NCI-H146 (cell line): ENCODE measurements around the gene RASAL3.

Experiments
- DNase-seq: peaks from one replicate; lab custom pipeline; 2025; lab: John Stamatoyannopoulos, UW

RASAL3 gene

GRCh38 chr19:15449620-15450527 is 14.5 kb downstream of the RASAL3 start, which contains the start of gene WIZ:
Gene WIZ, minus strand, starts transcription at chr19:15449956. Its CDS starts 1,649 bp downstream, at chr19:15448307.
- peak; percentile 77 for DNase-seq

GRCh38 chr19:15448778-15449619 is 15.3 kb downstream of the RASAL3 start:
- no peak for DNase-seq

- no peak for DNase-seq
Observed at GRCh38 chr19:15448044-15448777, 16.1 kb downstream of the RASAL3 start.

- DNase-seq: no peak
Observed at GRCh38 chr19:15447057-15447456, 17.3 kb downstream of the RASAL3 start.

GRCh38 chr19:15445807-15446376 is 18.5 kb downstream of the RASAL3 start:
- no peak for DNase-seq

GRCh38 chr19:15445227-15445605 is 19.1 kb downstream of the RASAL3 start:
- no peak for DNase-seq

- DNase-seq: no peak
Observed at GRCh38 chr19:15444505-15445226, 19.7 kb downstream of the RASAL3 start.

- DNase-seq: no peak
Observed at GRCh38 chr19:15443838-15444237, 20.5 kb downstream of the RASAL3 start.

GRCh38 chr19:15443325-15443724 is 21.0 kb downstream of the RASAL3 start:
- no peak for DNase-seq

- DNase-seq: no peak
Observed at GRCh38 chr19:15442142-15442920, 22.0 kb downstream of the RASAL3 start.

GRCh38 chr19:15441317-15441716 is 23.0 kb downstream of the RASAL3 start:
- DNase-seq: no peak

- DNase-seq: no peak
Observed at GRCh38 chr19:15439821-15440641, 24.3 kb downstream of the RASAL3 start.

GRCh38 chr19:15439078-15439799 is 25.1 kb downstream of the RASAL3 start:
- no peak for DNase-seq

GRCh38 chr19:15438577-15438976 is 25.8 kb downstream of the RASAL3 start:
- no peak for DNase-seq

- no peak for DNase-seq
Observed at GRCh38 chr19:15438124-15438496, 26.2 kb downstream of the RASAL3 start.

GRCh38 chr19:15437355-15438123 is 26.8 kb downstream of the RASAL3 start:
- DNase-seq: no peak

- no peak for DNase-seq
Observed at GRCh38 chr19:15436826-15437110, 27.6 kb downstream of the RASAL3 start.
